Left kidney (tissue), 2 donors: ENCODE measurements around the gene NTRK1. TPM values are rescaled to one million over a fixed set of nuclear protein-coding genes. Genes with fewer than 3 reads are reported as not detected.
"Not testable (repeated sequence)": the region's sequence is repeated elsewhere in the genome, so short reads cannot be mapped to it uniquely, and the experiment has no call there.

ENCODE experiments used
- DNase-seq: peaks from one replicate; pipeline ENCODE4 v3.0.0-alpha.2; 2013
- polyA plus RNA-seq: library from polyadenylated mRNA; unstranded; fragments of 120-200 nt; gene quantifications from one replicate; pipeline ENCODE4 v1.2.1, GENCODE V29; 2013; ENCODE audit not compliant: insufficient read length

Gene NTRK1
- polyA plus RNA-seq, 1 donor, result 1.2 TPM

GRCh38 chr1:156913809-156914387 lies 53.2 kb downstream of the NTRK1 start:
- DNase-seq, result no peak

DNA sequence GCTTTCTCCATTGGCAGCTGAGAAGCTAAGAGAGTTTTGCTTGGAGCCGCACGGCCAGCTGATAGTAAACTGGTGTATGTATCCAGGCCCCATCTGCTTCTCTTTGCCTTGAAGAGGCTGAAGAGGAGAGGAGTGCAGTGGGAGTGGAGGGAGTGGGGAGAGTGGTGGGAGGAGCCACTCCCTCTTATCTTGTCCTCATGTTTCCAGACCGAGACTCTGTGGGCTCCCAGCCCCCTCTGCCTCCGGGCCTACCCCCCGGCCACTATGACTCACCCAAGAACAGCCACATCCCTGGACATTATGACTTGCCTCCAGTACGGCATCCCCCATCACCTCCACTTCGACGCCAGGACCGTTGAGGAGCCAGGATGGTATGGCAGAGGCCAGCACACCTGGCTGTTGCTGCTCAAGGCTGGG lies 53.8 kb downstream of the NTRK1 start:
- DNase-seq, result no peak

- peak; percentile 83 for DNase-seq
Measured at GRCh38 chr1:156920233-156921052, 59.8 kb downstream of the NTRK1 start, which contains the start of gene LRRC71. LRRC71 (plus strand) TSS chr1:156920632; CDS start chr1:156920804, 172 bp downstream.

GRCh38 chr1:156921053-156921529 lies 60.4 kb downstream of the NTRK1 start:
- DNase-seq, result no peak

DNA sequence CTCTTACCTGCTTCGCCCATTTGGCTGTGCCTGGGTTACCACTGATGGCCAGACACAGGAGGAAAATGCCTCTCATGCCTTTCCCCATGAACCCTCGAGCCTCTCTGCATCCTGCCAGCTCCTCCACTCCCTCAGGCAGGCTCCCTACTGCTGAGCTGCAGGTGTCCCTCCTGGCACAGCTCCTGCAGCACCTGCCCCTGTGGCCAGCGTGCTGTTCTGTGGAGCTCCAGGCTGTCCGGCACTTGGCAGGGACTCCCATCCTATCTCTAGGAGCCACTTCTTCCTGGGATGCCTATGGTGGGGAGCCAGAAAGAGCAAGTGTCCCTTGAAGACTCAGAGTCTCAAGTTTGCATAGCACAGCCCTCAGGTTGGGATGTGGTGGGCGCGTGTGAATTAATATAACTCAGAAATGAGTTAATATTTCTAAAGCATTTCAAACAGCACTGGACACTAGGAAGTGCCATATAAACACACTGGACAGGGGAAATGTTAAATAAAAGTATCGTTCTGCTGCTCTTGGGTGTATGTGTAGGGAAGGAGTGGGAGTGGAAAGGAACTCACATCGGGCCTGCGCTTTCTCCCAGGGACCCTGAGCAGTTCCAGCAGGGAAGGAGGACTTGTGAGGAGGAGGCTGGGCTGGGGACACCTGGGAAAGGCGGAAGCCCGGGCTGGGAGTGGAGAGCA lies 62.5 kb downstream of the NTRK1 start:
- DNase-seq, result no peak

DNA sequence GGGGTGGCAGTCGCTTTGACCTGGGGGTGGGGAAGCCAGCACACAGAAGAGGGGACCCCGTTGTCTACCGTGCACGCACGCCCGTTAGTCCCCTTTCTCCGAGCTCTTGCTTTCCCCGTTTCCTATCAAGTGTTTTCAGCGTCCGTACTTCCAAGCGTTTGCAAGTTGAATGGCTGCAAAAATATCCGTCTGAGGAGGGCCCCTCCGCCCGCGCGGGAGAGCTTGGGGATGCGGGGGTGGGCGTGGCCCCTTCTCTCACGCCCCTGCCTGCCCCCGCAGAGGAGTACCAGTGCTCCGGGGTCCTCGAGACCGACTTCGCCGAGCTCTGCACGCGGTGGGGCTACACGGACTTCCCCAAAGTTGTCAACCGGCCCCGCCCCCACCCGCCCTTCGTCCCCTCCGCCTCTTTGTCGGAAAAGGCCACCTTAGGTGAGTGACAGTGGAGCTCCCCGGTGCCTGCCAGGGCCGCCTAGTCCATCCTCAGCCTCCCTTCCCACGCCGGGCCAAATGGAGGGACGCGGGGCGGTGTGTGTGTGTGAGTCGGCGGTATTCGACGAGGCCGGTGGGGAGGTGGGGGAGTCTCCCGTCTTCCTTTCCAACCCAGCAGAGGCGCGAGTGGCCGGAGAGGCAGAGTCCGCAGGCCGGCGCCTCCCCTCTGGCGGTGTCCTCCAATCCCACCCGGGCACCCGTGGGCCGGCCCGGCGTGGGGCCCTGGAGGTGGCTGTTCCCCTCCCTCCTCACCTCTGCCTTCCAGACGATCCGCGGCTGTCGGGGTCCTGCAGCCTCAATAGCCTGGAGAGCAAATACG lies 63.2 kb downstream of the NTRK1 start:
- no peak for DNase-seq

DNA sequence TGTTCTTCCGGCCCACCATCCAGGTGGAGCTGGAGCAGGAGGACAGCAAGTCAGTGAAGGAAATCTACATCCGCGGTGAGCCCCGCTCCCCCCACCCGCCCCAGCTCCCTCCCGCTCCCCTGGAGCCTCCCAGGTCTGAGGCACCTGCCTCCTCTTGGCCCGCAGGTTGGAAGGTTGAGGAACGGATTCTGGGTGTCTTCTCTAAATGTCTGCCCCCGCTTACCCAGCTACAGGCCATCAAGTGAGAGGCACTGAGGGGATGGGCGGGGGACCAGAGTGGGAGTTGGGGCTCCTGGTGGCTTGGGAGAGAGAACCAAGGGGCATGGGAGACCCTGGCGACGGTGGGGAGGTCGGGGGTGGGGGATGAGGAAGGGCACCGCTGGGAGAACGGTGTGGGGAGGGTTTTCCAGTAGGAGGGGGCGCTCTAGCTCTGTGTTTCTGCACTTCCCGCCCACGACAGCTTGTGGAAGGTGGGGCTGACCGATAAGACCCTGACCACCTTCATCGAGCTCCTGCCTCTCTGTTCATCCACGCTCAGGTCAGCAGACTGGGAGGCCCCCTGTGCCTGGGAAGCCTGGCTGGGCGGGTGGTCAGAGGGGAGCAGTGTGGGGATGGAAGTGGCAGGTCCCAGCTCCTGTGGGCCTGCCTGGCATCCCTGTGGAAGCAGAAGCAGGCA lies 64.0 kb downstream of the NTRK1 start:
- DNase-seq, result no peak

GRCh38 chr1:156925154-156926010 lies 64.7 kb downstream of the NTRK1 start:
- no peak for DNase-seq

GRCh38 chr1:156926175-156926574 lies 65.5 kb downstream of the NTRK1 start:
- DNase-seq, result no peak

- not testable (repeated sequence) for DNase-seq
Measured at GRCh38 chr1:156926695-156927094, 66.0 kb downstream of the NTRK1 start.

GRCh38 chr1:156927215-156928042 lies 66.8 kb downstream of the NTRK1 start:
- peak; percentile 72 for DNase-seq

DNA sequence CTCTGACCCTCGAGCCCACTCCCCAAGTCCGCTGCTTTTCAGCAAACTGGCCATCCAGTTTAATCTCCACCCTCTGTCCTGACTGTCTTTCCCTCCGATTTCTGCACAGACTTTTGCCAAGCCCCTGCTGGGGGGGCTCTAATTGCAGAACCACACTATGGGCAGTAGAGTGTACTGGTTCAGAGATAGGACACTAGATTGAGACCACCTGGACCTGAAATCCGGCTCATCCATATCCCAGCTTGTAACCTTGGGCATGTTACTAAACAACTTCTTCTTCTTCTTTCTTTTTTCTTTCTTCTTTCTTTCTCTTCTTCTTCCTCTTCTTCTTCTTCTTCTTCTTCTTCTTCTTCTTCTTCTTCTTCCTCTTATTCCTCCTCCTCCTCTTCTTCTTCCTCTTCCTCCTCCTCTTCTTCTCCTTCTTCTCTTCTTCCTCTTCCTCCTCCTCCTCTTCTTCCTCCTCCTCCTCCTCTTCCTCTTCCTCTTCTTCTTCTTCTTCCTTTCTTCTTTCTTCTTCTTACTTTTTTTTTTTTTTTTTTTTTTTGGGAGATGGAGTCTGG lies 67.5 kb downstream of the NTRK1 start:
- DNase-seq, result no peak

- DNase-seq, result no peak
Measured at GRCh38 chr1:156929596-156930238, 69.1 kb downstream of the NTRK1 start.

GRCh38 chr1:156930483-156930882 lies 69.8 kb downstream of the NTRK1 start:
- no peak for DNase-seq
